ENCODE measurements around the gene COL27A1.

The COL27A1 gene

GRCh38 chr9:114206221-114206789, 51.0 kb downstream of the COL27A1 start:
- DNase-seq (ENCODE audit: low read depth in 2 of 2), result no peak

GRCh38 chr9:114207034-114207810, 51.9 kb downstream of the COL27A1 start:
- DNase-seq (ENCODE audit: low read depth in 2 of 2), result no peak

GRCh38 chr9:114207845-114208244, 52.5 kb downstream of the COL27A1 start:
- DNase-seq (ENCODE audit: low read depth in 2 of 2), result no peak

GRCh38 chr9:114209151-114209550, 53.8 kb downstream of the COL27A1 start:
- DNase-seq (ENCODE audit: low read depth in 2 of 2), result no peak

GRCh38 chr9:114210136-114210535, 54.8 kb downstream of the COL27A1 start:
- no peak for DNase-seq (ENCODE audit: low read depth in 2 of 2)

- no peak for DNase-seq (ENCODE audit: low read depth in 2 of 2)
Measured at GRCh38 chr9:114210691-114211276, 55.4 kb downstream of the COL27A1 start.

- no peak for DNase-seq (ENCODE audit: low read depth in 2 of 2)
Measured at GRCh38 chr9:114212826-114213225, 57.5 kb downstream of the COL27A1 start.

- DNase-seq (ENCODE audit: low read depth in 2 of 2), result no peak
Measured at GRCh38 chr9:114213566-114213965, 58.2 kb downstream of the COL27A1 start.

GRCh38 chr9:114214181-114214580, 58.8 kb downstream of the COL27A1 start:
- no peak for DNase-seq (ENCODE audit: low read depth in 2 of 2)

- DNase-seq (ENCODE audit: low read depth in 2 of 2), result no peak
Measured at GRCh38 chr9:114214686-114215414, 59.5 kb downstream of the COL27A1 start.

GRCh38 chr9:114216081-114216480, 60.7 kb downstream of the COL27A1 start:
- no peak for DNase-seq (ENCODE audit: low read depth in 2 of 2)

GRCh38 chr9:114216976-114217375, 61.6 kb downstream of the COL27A1 start:
- no peak for DNase-seq (ENCODE audit: low read depth in 2 of 2)

GRCh38 chr9:114218264-114219120, 63.2 kb downstream of the COL27A1 start:
- no peak for DNase-seq (ENCODE audit: low read depth in 2 of 2)

- DNase-seq (ENCODE audit: low read depth in 2 of 2), result no peak
Measured at GRCh38 chr9:114220061-114220541, 64.8 kb downstream of the COL27A1 start.

- no peak for DNase-seq (ENCODE audit: low read depth in 2 of 2)
Measured at GRCh38 chr9:114221706-114222465, 66.5 kb downstream of the COL27A1 start.

- no peak for DNase-seq (ENCODE audit: low read depth in 2 of 2)
Measured at GRCh38 chr9:114223564-114224246, 68.4 kb downstream of the COL27A1 start.

GRCh38 chr9:114224247-114224610, 68.9 kb downstream of the COL27A1 start:
- no peak for DNase-seq (ENCODE audit: low read depth in 2 of 2)

GRCh38 chr9:114225561-114226212, 70.3 kb downstream of the COL27A1 start:
- DNase-seq (ENCODE audit: low read depth in 2 of 2), result no peak

- DNase-seq (ENCODE audit: low read depth in 2 of 2), result no peak
Measured at GRCh38 chr9:114226246-114227055, 71.1 kb downstream of the COL27A1 start.
